T47D (cell line): ENCODE data around the gene DBNDD1.
"Not testable (repeated sequence)": the region's sequence is repeated elsewhere in the genome, so short reads cannot be mapped to it uniquely, and the experiment has no call there.

Source experiments
- DNase-seq, 2 experiments: peaks; one replicate each; pipeline versions ENCODE4 v3.0.0 to v3.0.0-alpha.2; 2011 to 2012; ENCODE audit warnings: low read depth in 1 of 2, low spot score in 1 of 2
- JUND ChIP-seq: IDR thresholded peaks from 2 replicates; pipeline ENCODE4 v1.6.1; 2012; ENCODE audit warnings: low read depth
- in situ Hi-C: cut with HindIII; loops from 2 replicates; pipeline ENCODE4 v1.10.0; 2016; ENCODE audit warnings: low sequenced_read_pairs, low pct_unique_long_range_greater_than_20kb

DBNDD1 gene

DNA sequence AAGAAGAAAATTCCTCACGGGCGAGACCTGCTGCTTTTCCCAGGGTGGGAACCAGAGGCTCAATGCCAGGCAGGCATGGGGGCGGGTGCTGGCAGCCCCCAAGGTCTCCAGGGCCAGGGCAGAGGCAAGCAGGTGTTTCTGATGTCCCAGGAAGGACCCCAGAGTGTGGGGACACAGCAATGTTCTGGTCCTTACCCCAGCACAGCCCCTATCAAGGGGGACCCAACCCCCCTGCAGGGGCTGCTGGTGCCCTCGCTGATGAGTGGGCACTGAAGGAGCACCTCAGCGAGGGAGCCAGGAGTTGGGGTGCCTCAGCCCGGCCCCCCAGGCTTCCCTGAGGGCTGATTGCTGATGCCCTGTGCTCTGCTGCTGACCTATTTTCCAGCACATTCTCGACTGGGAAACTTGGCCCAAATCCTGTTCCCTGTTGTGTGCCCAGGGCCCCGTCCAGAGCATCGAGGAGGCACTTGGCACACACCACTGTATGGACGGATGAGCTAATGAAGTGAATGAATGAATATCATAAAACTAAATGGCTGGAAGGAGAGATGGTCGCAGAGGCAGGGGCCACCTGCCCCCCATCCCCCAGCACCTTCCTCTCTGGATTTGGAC lies 2.8 kb downstream of the DBNDD1 start:
- no peak for DNase-seq
- TF ChIP-seq JUND, result no peak
- in situ Hi-C loops, result no loop called here

DNA sequence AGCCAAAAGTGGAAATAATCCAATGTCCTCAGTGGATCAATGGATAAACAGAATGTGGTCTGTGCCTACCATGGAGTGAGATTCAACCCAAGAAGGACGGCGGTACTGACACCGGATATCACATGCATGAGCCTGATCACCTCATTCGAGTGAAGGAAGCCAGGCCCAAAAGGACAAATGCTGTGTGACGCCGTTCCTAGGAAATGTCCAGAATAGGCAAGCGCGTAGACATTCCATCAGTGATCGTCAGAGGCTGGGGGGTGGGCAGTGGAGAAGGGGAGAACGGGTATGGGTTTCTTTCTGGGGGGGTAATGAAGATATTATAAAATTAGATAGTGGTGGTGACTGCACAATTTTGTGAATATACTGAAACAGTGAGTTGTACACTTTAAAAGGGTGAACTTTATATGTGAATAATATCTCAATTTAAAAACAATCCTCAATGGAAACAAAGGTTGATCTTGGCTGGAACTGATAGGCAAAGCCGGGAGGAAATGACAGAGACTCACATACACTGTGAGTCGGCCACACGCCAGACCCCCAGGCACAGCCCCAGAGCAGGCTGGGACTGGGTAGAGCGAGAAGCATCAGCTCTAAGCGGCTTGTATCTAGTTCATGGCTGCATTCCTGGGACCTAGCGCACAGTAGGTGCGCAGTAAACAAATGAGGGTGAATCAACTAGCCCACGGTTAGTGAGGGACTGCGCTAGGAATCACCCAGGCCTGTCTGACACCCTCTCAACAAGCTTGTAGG lies 3.5 kb downstream of the DBNDD1 start:
- TF ChIP-seq JUND, result no peak
- in situ Hi-C loops, result no loop called here
- no peak for DNase-seq

DNA sequence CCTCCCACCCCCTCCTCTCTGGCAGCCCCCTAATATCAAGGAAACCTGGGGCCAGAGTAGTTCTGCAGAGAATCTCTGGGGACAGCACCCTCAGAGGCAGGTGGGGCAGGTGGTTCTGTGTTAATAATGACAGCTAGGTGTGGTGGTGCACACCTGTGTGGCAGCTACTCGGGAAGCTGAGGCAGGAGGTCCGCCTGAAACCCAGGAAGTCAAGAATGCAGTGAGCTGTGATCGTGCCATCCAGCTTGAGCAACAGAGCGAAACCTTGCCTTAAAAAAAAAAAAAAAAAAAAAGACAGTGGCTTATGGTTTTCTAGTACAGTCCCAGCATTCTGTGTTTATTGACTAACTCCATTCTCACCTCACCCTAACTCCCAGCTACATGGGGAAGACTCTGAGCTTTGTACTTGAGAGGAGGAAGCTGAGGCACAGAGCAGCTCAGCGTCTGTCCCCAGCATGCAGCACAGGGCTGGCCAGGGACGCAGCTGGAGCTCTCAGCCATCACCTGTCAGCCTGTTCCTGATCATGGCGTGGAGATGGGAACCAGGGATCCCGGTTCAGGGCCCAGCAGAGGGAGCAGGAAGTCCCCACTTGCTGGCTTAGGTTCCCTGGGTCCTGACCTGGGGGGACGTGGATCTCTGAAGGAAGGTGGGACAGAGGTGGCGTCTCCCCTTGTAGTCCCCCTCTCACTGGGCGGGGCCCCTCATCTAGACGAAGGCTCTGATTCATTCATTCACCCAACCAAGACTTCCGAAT lies 6.1 kb downstream of the DBNDD1 start:
- no peak for TF ChIP-seq JUND
- in situ Hi-C loops, result no loop called here
- DNase-seq, result no peak

DNA sequence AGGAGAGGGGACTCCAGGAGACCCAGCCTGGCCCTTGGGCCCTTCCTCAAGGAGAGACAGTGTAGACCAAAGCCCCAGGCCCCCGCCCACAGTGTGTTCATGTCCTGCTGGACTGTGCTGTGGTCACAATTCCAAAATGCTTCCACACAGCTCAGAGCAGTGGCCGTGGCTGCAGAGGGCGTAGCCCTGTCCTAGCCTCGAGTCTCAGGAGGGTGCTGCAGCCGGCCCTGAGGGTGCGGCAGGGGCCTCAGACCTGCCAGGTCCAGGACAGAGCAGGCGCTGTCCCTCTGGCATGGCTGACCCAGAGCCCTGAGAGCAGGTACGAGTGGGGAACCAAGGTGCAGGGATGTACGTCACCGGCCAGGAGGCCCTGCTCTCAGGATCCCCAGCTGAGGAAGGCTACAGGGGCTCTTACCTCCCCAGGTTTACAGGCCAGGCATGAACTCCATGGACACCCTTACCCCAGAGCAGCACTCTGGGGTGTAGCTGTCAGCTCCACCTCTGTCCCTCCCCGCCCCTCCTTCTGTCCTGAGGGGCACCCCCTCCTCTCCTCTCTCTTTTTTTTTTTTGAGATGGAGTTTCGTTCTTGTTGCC lies 7.3 kb downstream of the DBNDD1 start:
- in situ Hi-C loops, result no loop called here
- no peak for DNase-seq
- no peak for TF ChIP-seq JUND

DNA sequence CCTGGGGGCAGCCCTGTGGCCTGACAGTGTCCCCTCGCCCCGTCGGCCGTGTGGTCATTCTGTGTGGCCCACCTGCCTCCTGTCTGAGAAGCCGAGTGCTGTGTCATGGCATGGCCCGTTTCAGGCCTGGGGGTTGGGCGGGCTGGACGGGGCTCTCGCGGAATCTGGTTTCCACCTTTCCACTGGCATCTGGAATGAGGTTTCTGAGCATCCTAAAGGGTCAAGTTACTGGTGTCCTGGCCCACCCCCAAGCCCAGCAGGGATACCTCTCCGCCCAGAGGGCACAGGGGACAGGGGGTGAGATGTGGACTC lies 7.8 kb downstream of the DBNDD1 start:
- TF ChIP-seq JUND, result no peak
- DNase-seq, result no peak
- in situ Hi-C loops, result no loop called here

DNA sequence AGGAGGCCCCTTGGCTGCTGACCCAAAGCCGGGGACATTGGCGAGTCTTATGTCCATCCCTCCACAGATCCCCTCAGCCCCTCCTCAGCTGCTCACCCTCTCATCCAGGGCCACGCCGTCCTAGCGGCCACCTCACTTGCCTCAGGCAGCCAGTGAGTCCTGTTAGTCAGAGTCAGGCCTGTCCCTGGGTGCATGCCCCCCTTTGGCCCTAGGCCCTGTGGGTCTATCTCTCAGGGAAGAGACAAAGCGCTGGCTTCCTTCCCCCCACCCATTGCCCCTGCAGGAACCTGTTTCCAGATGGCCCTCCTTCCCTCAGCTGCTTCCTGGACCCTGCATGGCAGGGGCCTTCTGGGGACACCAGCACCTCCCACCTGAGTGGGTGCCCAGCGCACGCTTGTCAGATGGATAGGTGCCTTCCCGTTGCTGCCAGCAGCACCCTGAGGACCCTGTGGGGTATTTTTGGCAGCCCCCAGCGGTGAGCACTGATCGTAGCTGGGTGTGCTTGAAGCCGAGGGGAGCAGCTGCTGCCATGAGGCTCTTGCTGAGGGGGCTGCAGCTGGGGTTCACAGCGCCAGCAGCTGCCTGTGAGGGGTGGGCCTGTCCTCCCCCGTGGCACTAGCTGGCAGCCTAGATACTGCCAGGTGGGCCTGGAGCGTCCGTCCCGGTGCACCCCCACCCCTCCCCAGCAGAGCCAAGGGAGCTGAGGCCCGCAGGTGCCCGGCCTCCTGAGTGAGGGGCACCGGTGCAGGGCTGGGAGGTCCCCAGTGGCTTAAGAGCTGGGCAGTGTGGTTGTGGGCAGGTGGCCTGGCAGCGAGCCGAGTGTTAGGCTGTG lies 8.4 kb downstream of the DBNDD1 start:
- TF ChIP-seq JUND, result no peak
- no peak for DNase-seq
- in situ Hi-C loops, result no loop called here

DNA sequence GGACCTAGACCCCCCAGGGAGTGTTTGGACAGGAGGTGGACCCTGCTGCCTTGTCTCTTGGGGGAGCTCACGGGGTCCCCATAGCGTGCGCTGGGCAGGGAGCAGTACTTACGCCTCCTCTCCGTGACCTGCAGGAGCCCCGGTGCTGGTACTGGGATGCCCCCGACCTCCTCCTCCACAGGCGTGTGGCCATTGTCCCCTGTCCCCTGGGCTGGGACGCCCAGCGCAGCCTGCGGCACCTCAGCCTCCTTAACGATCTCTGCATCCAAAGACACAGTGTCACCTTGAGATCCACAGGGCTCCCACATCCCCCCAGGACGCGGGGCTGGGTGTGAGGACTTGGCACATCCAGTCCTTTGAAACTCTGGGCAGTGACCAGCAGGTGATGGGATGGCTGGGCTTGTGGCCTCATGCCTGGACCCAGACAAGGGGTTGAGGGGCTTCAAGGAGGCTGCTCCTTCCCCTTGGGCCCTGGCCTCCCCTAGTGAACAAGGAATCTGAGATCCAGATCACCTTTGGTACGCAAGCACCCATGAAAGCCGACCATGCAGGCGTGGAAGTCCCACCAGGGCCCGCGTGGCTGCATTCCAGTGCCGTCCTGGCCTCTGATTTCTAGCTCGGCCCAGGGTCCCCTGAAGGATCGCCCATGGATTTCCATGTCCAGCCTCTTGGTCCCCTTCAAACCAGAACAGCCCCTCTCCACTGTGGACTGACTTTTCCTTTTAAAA lies 9.9 kb downstream of the DBNDD1 start:
- in situ Hi-C loops, result no loop called here
- no peak for TF ChIP-seq JUND
- no peak for DNase-seq

- no peak for DNase-seq
- TF ChIP-seq JUND, result no peak
- in situ Hi-C loops, result no loop called here
Measured at GRCh38 chr16:90008708-90009145, 10.5 kb downstream of the DBNDD1 start.

DNA sequence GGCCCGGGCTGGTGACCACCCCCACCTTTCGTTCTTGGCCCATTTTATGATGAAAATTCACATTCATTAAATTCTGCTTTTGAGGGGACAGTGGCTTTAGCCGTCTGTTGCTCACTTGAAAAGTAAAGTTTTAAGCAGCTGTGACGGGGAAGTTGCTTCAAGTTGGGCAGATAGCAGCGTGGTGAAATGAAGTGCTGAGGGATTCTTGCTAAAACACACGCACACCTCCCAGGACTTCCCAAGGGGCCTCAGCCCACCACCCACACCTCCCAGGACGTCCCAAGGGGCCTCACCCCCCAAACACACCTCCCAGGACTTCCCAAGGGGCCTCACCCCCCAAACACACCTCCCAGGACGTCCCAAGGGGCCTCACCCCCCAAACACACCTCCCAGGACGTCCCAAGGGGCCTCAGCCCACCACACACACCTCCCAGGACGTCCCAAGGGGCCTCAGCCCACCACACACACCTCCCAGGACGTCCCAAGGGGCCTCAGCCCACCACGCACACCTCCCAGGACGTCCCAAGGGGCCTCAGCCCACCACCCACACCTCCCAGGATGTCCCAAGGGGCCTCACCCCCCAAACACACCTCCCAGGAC lies 11.5 kb downstream of the DBNDD1 start:
- DNase-seq, in situ Hi-C loops: not testable (repeated sequence)

DNA sequence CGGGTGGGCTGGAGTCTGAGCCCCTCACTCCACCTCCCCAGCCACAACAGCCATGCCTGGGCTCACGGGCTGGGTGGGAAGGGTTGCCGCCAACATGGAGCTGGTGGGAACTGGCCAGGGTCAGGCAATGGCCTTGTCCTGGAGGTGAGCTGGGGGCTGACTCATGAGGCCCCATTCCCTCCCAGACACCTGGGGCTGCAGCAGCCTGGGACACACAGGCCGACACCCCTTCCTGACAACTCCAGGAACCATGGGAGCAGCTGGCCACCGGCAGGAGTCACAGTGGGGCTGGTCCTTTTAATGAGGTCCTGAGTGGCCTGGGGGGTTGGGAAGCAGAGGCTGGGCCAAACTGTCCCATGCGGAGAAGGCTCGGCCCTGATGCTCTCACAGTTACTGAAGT lies 12.2 kb downstream of the DBNDD1 start:
- DNase-seq, result no peak
- in situ Hi-C loops, result no loop called here
- no peak for TF ChIP-seq JUND

GRCh38 chr16:90005956-90006663 lies 13.1 kb downstream of the DBNDD1 start:
- TF ChIP-seq JUND, result no peak
- in situ Hi-C loops, result no loop called here
- no peak for DNase-seq
